Stimulated activated CD4-positive, alpha-beta T cell treated with anti-CD3 and anti-CD28 coated beads, Interleukin-15, amount 100 ng/mL, for 1 hour (primary cell): ENCODE measurements around the gene SLC1A3.
"Not testable (repeated sequence)": the region's sequence is repeated elsewhere in the genome, so short reads cannot be mapped to it uniquely, and the experiment has no call there.

Experiments used
- DNase-seq, 2 donors: peaks; one replicate each; pipeline ENCODE4 v3.0.0-alpha.2; 2020; ENCODE audit warnings: low read depth in 1 of 2, low spot score in 1 of 2

Gene SLC1A3

GRCh38 chr5:36606428-36607113 lies at the start of gene SLC1A3:
Gene SLC1A3 (plus strand): TSS chr5:36606606. CDS start chr5:36608424, 1,818 bp downstream.
- DNase-seq, result no peak

GRCh38 chr5:36558641-36559040 lies 47.8 kb upstream of the SLC1A3 start:
- no peak for DNase-seq

- DNase-seq, result no peak
Observed at GRCh38 chr5:36561601-36562000, 44.8 kb upstream of the SLC1A3 start.

- DNase-seq, result no peak
Observed at GRCh38 chr5:36569491-36569890, 36.9 kb upstream of the SLC1A3 start.

GRCh38 chr5:36570301-36571095 lies 35.9 kb upstream of the SLC1A3 start:
- DNase-seq, result no peak

GRCh38 chr5:36571401-36572042 lies 34.9 kb upstream of the SLC1A3 start:
- no peak for DNase-seq

GRCh38 chr5:36573438-36573837 lies 33.0 kb upstream of the SLC1A3 start:
- no peak for DNase-seq

GRCh38 chr5:36575361-36575781 lies 31.0 kb upstream of the SLC1A3 start:
- DNase-seq, result no peak

GRCh38 chr5:36576721-36577120 lies 29.7 kb upstream of the SLC1A3 start:
- no peak for DNase-seq

GRCh38 chr5:36579858-36580257 lies 26.5 kb upstream of the SLC1A3 start:
- not testable (repeated sequence) for DNase-seq

- DNase-seq, result no peak
Observed at GRCh38 chr5:36581070-36581469, 25.3 kb upstream of the SLC1A3 start.

- no peak for DNase-seq
Observed at GRCh38 chr5:36584009-36584875, 22.2 kb upstream of the SLC1A3 start.

- DNase-seq, result no peak
Observed at GRCh38 chr5:36585701-36586100, 20.7 kb upstream of the SLC1A3 start.

GRCh38 chr5:36587354-36587753 lies 19.1 kb upstream of the SLC1A3 start:
- no peak for DNase-seq

- not testable (repeated sequence) for DNase-seq
Observed at GRCh38 chr5:36589735-36590134, 16.7 kb upstream of the SLC1A3 start.

- no peak for DNase-seq
Observed at GRCh38 chr5:36590513-36591286, 15.7 kb upstream of the SLC1A3 start.

GRCh38 chr5:36593867-36594266 lies 12.5 kb upstream of the SLC1A3 start:
- no peak for DNase-seq

- no peak for DNase-seq
Observed at GRCh38 chr5:36596247-36596646, 10.2 kb upstream of the SLC1A3 start.

- no peak for DNase-seq
Observed at GRCh38 chr5:36596756-36597155, 9.7 kb upstream of the SLC1A3 start.

- no peak for DNase-seq
Observed at GRCh38 chr5:36598045-36598444, 8.4 kb upstream of the SLC1A3 start.
